Measurements from ENCODE around the gene PIP5K1C.

PIP5K1C gene

DNA sequence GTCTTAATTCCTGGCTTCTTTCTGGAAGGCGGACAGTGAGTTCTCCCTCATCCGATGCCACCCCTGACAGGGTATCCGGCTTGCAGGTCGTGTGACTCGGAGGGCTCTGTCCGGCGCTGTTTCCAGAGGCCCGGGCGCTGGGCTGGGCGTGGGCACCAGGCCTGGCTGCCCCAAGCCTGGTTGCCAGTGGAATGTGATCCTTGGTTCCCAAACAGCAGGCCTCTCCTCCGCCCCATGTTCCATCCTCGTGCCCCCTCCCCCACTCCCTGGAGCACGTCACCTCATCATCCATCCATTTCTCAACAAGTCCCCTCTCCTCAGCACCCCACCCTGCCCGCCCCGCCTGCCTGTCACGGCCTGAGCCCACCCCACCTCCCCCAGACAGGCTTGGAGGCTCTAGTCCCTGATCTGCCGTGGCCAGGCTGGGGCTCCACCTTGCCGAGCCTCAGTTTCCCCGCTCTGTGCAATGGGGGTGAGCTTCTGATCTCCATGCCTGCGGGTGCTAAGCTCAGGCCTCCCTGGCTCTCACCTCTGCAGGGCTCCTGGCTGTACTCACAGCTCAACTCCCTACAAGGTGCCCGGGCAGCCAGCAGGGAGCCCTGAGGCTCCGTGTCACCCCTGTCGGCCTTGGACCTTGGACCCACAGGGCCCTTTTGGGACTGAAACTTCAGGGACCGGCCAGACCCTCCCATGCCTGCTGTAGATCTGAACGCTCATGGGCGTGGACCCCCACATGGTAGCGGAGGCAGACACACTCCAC is 95.9 kb downstream of the PIP5K1C start:
- TF ChIP-seq, protein P1, sequence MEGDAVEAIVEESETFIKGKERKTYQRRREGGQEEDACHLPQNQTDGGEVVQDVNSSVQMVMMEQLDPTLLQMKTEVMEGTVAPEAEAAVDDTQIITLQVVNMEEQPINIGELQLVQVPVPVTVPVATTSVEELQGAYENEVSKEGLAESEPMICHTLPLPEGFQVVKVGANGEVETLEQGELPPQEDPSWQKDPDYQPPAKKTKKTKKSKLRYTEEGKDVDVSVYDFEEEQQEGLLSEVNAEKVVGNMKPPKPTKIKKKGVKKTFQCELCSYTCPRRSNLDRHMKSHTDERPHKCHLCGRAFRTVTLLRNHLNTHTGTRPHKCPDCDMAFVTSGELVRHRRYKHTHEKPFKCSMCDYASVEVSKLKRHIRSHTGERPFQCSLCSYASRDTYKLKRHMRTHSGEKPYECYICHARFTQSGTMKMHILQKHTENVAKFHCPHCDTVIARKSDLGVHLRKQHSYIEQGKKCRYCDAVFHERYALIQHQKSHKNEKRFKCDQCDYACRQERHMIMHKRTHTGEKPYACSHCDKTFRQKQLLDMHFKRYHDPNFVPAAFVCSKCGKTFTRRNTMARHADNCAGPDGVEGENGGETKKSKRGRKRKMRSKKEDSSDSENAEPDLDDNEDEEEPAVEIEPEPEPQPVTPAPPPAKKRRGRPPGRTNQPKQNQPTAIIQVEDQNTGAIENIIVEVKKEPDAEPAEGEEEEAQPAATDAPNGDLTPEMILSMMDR (IDR thresholded peaks at IDR 0.05; ENCODE audit: low read depth, low read length, missing control alignments), result no peak
- DNase-seq (ENCODE audit: extremely low read depth, low read depth), result no peak
- no peak overlapping the region for H3K4me3 ChIP-seq (replicated peaks; ENCODE audit: low read depth, low read length)

DNA sequence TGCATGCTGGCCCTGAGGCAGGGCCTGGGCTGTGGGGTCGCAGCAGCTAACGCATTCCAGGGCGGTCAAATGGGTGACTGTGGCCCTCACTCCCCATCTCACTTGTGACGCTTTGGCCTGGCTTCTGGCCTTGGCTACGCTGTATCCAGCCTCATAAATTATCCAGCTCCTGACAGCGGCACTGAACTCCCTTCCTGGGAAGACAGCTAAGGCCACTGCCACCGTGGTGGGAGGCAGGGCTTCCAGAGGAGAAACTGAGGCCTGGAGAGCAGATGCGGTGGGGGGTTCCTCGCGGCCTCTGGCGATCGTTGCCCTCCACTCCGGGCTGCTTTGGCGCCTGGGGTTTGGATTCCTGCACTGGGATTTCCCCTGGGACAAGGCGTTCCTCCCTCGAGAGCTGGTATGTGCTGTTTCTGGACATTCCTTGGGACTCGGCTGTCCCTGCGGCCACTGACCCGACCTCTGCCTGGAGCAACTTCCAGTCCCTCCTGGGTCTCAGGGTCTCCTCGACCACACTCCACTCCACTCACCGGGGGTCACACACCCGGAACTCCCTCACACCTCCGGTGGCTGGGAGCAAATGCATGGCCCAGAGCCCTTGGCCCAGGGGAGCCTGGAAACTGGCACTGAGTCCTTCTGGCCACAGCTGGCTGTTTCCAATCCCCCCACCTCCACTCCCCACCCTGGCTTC is 97.0 kb downstream of the PIP5K1C start:
- no peak for DNase-seq (ENCODE audit: extremely low read depth, low read depth)
- TF ChIP-seq, protein P1 (IDR thresholded peaks at IDR 0.05; ENCODE audit: low read depth, low read length, missing control alignments), result no peak
- no peak overlapping the region for H3K4me3 ChIP-seq (replicated peaks; ENCODE audit: low read depth, low read length)

DNA sequence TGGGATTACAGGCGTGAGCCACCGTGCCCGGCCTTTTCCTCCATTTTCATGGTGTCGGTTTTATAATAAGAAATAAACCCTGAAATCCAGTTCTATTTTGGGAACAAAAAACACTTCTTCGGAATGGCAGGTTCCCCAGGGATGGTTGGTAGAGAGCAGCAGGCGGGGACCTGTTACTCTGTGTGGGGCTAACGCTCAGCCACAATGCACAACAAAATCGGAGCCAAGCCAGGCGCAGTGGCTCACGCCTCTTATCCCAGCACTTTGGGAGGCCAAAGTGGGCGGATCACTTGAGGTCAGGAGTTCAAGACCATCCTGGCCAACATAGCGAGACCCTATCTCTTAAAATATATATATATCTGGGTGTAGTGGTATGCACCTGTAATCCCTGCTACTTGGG is 99.2 kb downstream of the PIP5K1C start:
- TF ChIP-seq, protein P1 (IDR thresholded peaks at IDR 0.05; ENCODE audit: low read depth, low read length, missing control alignments), result no peak
- DNase-seq (ENCODE audit: extremely low read depth, low read depth), result no peak
- H3K4me3 ChIP-seq (replicated peaks; ENCODE audit: low read depth, low read length), result no peak overlapping the region

DNA sequence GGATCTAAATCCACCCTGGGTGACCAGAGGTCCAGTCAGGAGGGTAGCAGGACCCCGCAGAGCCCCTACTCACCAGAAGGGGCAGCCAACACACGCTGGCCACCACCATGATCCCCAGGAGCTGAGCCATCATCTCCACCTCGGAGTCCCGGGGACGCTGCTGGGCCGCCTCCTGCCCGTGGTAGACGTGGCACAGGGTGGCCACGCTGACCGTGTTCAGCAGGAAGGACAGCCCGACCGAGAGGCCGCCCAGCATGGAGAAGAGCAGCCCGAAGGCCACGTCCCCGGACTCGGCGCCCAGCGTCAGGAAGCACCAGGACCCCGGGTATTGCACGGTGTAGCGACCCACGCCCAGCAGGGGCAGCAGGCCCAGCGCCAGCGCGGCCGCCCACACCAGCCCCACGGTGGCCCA is 100.5 kb downstream of the PIP5K1C start:
- no peak for DNase-seq (ENCODE audit: extremely low read depth, low read depth)

DNA sequence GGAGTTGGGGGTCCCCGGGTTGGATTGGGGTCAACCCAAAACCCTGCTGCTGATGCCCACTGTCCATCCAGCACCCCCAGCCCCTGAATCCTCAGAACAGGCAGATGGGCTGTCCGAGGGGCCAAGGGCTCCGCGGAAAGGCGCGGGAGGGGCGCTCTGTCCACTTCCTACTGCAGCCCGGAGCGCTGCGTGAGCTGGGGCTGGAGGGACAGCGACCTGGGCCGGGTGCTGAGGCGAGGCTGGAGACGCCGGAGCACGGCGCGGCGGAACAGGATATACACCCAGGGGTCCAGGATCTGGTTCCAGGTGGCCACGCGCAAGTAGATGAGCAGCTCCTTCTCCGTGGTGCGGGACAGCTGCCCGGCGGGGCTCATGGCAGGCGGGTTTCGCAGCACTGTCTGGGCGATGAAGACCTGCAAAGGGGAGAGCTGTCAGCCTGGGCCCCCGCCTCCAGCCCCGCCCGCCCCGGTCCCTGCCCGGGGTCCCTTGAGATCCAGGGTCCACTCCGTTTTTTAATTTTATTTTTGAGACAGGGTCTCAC is 104.7 kb downstream of the PIP5K1C start:
- no peak for DNase-seq (ENCODE audit: extremely low read depth, low read depth)
- TF ChIP-seq, protein P1 (IDR thresholded peaks at IDR 0.05; ENCODE audit: low read depth, low read length, missing control alignments), result no peak
- no peak overlapping the region for H3K4me3 ChIP-seq (replicated peaks; ENCODE audit: low read depth, low read length)

More for the DNA sequence above, 100.5 kb downstream of the PIP5K1C start:
- TF ChIP-seq, protein P1 (IDR thresholded peaks at IDR 0.05; ENCODE audit: low read depth, low read length, missing control alignments), result peak; percentile 11
- H3K4me3 ChIP-seq (replicated peaks; ENCODE audit: low read depth, low read length), result no peak overlapping the region

DNA sequence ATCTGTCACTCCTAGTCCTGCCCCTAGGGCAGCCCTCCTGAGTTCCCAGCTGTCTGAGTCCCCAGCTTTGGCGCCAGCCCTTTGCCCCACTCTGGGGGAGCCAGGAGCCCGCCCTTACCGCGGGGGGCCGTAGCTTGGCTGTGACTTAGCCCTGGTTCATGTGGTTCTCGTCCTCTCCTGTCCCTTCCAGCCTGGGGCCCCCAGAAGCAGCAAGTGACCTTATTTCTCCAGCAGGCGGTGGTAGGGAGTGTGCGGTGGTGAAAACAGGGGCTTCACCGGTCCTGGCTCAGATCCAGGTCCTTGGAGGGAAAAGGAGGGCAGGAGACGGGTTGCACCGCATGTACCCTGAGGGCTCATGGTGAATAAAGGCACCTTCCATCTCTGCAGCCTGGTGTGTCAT is 107.1 kb downstream of the PIP5K1C start:
- TF ChIP-seq, protein P1 (IDR thresholded peaks at IDR 0.05; ENCODE audit: low read depth, low read length, missing control alignments), result no peak
- no peak overlapping the region for H3K4me3 ChIP-seq (replicated peaks; ENCODE audit: low read depth, low read length)
- no peak for DNase-seq (ENCODE audit: extremely low read depth, low read depth)

All from HFF-Myc (cell line).